Stimulated activated CD4-positive, alpha-beta T cell treated with anti-CD3 and anti-CD28 coated beads, Interleukin-4, amount 100 ng/mL, for 48 hours (primary cell): ENCODE measurements around the gene USP15.

ENCODE experiments used
- DNase-seq, 2 donors: peaks; one replicate each; pipeline ENCODE4 v3.0.0-alpha.2; 2020; ENCODE audit warnings: low read depth in 2 of 2

Gene USP15

GRCh38 chr12:62259993-62260732, at the start of gene USP15:
TSS of gene USP15 (plus strand) at chr12:62260404. CDS start at chr12:62260415, 11 bp downstream.
- DNase-seq: peak; percentile 93 to 94

- peak; percentile 21 to 23 for DNase-seq
These were observed 49.8 kb upstream of the USP15 start for GRCh38 chr12:62210422-62210821.

- no peak for DNase-seq
These were observed 48.7 kb upstream of the USP15 start for GRCh38 chr12:62211510-62211909.

DNA sequence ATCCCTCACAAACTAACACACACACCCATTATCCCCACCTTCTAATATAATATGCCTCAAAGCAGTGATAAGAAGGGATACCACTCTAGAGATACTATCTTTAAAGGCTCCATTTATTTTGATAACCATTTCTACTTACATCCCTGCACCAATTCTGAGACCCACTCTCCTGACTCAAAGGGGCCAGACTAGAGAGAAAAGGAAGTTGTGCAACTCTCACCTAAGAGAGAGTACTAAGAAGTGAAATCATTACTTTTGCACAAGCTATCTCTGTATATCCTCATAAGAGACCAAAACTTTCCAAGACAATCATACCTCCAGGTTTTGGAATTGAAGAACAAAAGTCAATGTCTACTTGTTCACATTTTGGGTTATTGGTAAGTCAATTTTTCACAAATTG, 45.4 kb upstream of the USP15 start:
- no peak for DNase-seq

DNA sequence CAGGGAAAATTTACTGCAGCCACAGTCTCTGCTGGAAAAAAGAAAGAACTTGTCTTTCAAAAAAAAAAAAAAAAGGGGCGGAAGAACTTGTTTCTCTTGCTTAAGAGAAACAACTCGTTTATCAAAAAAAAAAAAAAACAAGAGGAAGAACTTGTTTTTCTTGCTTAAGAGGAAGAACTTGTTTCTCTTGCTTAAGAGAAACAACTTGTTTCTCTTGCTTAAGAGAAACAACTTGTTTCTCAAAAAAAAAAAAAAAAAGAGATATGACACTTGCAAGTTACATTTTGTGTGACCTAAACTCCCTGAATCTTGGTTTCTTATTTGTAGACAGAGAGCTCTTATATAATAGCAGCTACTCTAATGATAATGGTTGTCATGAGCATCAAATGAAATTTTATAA, 44.7 kb upstream of the USP15 start:
- DNase-seq: no peak

- no peak for DNase-seq
These were observed 42.6 kb upstream of the USP15 start for GRCh38 chr12:62217466-62218194.

- DNase-seq: no peak
These were observed 39.1 kb upstream of the USP15 start for GRCh38 chr12:62221107-62221506.

GRCh38 chr12:62224601-62225000, 35.6 kb upstream of the USP15 start:
- no peak for DNase-seq

DNA sequence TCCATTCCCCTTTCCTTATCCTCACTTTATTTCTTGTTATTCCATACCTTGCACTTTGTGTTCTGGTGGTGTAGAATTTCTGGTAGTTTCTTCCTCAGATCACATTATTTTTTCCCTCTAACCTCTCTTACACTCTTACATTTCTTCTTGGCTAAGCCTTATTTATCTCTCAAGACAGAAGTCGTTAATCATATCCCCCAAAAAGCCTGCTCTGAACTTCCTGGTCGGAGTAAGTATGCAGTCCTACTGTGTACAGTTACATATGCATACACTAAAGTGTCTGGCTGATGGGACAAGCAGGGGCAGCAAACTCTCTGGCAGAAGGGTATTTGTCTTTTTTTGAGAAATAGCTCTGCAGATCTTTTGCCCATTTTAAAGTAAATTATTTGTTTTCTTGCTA, 33.1 kb upstream of the USP15 start:
- no peak for DNase-seq

DNA sequence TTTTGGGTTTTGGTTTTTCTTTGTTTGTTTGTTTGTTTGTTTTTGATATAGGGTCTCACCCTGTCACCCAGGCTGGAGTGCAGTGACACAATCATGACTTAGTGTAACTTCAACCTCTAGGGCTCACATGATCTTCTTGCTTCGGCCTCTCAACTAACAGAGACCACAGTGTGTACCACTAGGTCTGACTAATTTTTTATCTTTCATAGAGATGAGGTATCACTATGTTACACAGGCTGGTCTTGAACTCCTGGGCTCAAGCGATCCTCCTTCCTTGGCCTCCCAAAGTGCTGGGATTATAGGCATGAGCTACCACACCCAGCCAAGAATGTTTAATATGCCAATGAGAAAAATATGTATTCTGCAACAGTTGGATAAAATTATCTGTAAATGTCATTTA, 29.6 kb upstream of the USP15 start:
- no peak for DNase-seq

DNA sequence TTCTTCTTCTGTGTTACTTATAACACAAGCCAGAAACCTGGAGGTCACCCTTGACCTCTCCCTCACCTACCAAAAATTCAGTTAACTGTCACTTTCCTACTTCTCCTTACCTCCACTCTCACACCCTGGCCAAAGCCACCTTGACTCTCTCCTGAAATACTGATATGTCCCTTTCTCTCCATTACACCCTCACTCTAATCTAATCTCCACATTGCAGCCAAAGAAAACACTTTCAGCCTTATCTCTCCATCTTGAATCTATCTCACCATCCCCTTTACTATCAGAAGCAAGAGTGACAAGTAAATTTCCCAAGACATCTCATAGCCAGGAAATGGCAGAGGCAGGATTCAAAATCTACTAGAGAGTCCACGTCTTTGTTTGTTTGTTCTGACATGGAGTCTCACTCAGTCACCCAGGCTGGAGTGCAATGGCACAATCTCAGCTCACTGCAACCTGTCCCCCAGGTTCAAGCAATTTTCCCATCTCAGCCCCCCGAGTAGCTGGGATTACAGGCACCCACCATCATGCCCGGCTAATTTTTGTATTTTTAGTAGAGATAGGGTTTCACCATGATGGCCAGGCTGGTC, 28.0 kb upstream of the USP15 start:
- DNase-seq: no peak

DNA sequence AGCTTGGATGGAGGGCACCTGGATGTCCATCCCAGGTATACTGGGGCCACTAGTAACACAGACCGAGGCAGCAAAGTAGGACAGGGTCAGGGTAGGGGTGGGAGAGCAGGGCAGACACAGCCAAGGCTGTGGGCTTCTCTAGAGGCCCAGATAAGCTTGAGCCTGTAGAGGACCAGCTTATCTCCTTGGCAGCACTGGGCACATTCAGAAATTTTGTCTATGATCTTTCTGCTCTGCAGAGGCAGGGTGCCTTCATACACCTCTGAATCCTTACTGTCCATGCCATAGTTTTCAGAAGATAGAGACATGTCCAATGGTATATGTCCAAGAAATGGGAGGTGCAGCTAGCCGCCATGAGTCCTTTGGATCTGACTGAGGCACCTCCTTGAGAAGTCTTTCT, 26.4 kb upstream of the USP15 start:
- DNase-seq: no peak

DNA sequence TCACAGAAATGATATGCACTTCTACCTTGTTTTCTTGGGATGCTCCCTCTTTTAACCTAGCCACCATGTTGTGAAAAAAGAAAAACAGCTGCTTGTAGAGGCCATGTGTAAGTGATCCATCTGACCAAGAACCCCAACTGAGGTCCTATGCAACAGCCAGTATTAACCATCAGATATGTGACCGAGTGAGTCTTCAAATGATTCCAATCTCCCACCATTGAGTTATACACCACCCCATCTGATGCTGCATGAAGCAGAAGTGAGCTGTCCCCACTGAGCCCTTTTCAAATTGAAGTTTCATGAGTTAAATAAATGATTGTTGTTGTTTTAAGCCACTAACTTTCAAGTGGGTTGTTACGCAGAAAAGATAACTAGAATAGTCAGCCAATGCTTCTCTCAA, 20.6 kb upstream of the USP15 start:
- no peak for DNase-seq

DNA sequence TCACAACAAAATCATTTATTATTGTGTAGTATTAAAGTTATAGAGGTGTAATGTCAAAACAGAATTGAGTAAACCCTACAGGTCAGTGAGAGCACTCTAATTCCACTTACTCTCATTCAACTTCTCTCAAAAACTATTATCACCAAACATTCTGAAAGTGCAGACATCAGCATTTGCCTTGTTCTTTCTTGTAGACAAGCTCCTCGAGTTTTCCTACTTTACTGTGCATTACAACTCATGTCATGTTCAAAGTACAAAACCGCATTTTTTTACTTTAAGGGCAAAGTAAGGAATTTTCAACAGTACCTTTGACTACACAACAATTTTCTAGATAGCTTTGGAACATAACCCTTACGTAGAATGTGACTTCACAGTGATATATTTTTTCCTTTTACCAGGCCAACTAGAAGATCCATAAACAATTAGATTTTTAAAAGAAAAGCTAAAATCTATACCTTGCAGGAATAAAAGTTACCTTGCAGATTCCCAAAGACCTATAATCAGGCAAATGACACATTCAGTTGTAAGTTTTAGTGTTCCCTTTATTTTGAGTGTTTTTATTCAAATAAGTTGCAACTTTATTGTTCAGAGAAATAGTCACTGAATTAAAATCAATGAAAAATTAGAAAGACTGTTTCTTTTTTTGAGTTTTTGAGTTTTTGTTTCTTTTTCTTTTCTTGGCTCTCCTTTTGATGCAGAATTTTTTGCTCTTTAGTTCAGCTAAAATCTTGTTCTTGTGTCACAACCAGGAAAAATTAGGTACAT, 12.7 kb upstream of the USP15 start:
- no peak for DNase-seq

GRCh38 chr12:62248873-62249272, 11.3 kb upstream of the USP15 start:
- DNase-seq: no peak

- no peak for DNase-seq
These were observed 10.8 kb upstream of the USP15 start for GRCh38 chr12:62249419-62249818.

DNA sequence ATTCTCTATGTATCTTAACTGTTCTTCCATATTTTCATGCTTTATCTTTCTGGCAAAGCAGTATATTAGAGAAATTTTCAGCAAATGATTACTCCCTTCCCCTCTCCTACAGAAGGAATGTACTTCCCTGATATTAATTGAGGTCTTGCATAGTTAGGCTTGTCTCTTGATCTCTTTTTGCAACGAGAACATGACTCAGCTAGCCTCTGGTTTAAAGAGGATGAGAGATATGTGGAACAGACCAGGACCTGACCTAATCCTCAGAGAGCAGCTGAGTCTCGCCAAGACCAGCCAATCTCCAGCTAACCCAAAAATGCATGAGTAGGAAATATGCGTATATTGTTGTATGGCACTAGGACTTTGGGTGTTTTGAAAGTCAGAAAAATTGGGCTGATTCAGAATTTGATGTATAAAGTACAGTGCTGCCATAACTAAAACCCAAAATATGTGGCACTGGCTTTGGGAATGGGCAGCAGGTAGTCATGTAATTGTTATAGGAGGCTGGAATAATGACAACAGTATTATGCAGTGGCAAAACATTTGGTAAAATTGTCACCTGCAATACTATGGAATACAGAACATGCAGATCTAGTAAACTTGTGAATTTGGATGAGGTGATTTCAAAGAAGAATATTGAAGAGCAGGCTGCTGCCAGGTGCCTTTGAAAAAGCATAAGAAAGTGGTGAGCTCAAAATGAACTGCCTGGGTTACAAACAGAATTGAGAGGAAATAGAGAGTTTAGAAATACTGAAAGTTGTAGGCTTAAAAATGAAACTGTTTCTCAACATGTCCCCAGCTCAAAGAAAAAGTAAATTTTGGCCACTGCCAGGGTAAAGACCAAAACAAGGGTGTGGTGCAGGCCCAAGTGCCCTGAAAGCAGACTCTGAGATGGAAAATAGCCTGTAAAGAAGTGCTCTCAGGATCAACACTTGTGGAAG, 9.3 kb upstream of the USP15 start:
- no peak for DNase-seq

DNA sequence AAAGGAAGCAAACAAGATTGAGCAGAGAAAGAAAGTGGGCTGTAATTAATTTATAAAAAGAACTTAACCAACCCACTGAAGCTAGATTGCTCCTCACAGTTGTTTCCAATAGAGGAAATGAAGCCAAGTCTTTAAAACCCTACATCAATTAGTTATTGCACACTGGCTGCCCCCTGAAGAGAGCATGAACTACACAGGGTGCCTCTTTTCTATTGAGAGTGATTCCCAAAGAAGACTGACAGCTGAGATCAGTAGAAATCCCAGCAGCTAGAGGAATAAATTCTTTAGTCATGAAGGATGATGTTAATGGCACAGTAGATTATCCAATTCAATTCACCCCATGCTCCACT, 8.6 kb upstream of the USP15 start:
- DNase-seq: no peak

DNA sequence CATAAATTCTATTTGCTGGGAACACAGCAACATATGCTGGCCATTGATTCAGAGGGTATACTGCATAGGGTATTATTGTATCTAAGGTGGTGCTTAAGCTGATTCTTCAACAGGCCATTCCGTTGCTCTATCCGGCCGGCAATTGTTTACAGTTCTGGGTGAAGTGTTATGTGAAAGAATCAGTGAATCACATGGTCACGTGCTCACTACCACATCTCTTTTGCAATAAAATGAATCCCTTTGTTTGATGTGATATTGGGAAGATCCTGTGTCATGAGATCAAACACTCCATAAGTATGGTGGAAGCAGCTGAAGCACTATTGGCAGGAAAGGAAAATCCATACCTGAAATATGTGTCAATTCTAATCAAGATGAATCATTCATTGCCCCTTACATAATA, 7.6 kb upstream of the USP15 start:
- no peak for DNase-seq

- DNase-seq: no peak
These were observed 5.2 kb upstream of the USP15 start for GRCh38 chr12:62254967-62255366.

DNA sequence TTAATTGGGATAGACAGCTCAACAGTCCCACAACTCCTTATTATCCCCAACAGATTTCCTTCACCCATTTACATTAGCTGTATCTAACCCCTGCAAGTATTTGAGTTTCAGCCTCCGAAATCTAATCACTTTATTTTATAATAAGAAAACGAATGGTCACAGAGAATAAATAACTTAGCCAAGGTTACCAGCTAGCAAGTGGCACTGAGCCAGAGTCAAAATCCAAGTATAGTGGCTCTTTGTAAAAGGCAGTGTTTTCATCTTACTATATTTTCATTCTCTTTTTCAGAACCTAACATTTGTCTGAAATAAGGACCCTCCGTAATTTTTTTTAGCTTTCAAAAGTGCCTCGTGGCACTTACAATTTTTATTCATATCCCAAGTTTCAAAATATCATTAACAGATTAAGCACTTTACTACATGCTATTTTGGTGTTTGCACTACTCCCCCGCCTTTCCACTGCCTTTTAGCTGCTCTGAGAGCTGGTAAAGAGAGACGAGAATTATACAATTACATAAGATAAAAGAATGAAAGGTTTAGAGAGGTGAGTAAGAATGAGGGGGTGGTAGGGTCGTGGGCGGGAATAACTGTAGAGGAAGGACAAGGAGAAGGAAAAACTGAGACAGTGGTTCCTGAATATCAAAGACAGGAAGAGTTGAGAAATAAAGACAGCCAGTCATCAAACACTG, 3.7 kb upstream of the USP15 start:
- DNase-seq: peak; percentile 23 to 57
